Subcutaneous adipose tissue (tissue), 4 donors: ENCODE measurements around the gene POLL. TPM values are rescaled to one million over a fixed set of nuclear protein-coding genes. Genes with fewer than 3 reads are reported as not detected.

Experiments used
- total RNA-seq, 4 donors: library from RNA; depleted of rRNA; stranded (reverse); fragments of >200 nt; gene quantifications; one replicate each; pipeline ENCODE4 v1.1.0, GENCODE V29; 2016
- TF ChIP-seq, protein P1 (sequence below): fragments of 450-650 bp; IDR thresholded peaks from one replicate; pipeline ENCODE4 v1.5.1; 2016; ENCODE audit warnings: low read depth, mild to moderate bottlenecking, control low read depth, antibody characterized with exemption, moderate library complexity

The POLL gene
- total RNA-seq, 4 donors from 2014 or later: 11.9 to 30.7 (median 21.4) TPM

DNA sequence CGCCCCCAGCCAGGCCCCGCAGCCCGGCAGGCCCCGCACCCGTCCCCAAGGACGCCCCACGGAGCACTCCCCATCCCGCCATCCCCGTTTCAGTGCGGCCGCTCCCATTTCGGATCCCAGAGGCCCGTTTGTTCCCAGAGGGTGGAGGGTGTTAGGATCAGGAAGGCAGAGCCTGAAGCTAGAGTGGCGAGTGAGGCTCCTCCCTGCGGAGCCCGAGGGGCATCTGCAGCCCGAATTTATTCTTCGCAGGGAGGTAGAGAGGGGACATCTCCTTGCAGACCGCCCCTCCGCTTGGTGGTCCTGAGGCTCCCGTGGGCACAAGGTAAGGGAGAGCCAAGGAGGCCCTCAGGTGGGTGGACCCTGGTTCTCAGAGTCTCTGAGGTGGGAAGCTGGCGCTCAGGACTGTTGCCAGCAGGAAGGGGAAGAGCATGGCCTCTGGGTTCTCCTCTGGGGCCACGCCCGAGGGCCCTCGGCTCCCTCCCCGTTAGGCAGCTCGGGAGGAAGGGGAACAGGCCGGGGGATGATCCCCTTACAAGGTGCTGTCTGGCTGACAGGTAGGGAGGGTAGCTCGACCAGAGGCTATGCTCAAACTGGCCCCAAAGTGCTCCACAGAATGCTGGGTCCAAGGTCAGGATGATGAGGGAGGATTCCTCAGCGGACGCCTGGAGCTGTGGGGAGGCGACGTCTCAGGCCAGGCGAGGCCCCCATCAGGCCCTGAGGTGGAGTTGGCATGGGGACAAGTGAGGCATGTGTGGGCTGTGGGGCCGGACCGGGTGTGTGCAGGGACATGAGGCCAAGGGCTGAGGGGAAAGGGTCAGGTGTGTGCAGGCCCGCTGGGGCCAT, 17.4 kb downstream of the POLL start:
- TF ChIP-seq, protein P1, sequence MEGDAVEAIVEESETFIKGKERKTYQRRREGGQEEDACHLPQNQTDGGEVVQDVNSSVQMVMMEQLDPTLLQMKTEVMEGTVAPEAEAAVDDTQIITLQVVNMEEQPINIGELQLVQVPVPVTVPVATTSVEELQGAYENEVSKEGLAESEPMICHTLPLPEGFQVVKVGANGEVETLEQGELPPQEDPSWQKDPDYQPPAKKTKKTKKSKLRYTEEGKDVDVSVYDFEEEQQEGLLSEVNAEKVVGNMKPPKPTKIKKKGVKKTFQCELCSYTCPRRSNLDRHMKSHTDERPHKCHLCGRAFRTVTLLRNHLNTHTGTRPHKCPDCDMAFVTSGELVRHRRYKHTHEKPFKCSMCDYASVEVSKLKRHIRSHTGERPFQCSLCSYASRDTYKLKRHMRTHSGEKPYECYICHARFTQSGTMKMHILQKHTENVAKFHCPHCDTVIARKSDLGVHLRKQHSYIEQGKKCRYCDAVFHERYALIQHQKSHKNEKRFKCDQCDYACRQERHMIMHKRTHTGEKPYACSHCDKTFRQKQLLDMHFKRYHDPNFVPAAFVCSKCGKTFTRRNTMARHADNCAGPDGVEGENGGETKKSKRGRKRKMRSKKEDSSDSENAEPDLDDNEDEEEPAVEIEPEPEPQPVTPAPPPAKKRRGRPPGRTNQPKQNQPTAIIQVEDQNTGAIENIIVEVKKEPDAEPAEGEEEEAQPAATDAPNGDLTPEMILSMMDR: no peak

GRCh38 chr10:101569622-101570427, 18.2 kb downstream of the POLL start:
- TF ChIP-seq, protein P1: no peak

DNA sequence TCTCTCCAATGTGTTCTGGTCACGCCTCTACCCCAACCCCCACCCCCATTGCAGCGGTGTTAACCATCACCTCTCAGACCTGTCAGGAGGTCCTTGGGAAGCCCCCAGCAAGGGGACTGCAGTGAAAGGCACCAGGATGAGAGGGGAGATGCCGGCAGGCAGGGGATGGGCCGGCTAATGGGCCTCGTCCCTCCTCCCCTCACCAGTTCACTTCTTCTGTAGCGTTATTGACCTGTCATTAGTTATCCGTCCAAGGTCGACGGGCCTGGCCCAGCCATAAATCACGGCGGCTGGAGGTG, 18.8 kb downstream of the POLL start:
- TF ChIP-seq, protein P1: no peak

DNA sequence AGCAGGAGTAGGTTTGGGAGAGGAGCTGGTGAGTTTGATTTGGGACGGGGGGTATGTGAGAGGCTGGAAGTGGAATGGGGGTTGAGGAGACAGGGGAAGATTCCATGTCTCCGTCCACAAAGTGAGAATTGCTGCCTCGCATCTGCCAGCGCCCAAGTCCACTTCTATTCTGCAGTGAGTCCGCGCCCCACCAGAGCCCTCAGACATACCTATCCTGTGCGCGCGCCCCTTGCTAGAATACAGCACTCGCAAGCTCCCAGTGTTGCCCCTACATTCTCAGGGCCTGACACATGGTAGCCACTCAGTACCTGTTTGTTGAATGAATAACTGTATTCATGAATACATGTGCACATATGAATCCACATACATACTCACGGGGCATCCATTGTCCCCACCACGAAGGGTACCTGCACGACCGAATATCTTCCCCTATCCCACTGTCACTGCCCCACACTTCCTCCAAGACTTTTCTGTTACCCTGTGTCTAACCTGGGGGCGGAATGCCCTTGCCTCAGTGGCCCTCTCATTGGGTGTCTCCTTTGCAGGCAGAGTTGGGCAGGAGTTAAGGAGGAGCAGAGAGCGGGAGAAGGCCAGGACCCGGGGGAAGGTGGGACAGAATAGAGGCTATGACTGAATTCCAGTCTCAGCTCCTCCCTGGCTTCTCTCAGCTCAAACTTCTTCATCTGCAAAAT, 19.9 kb downstream of the POLL start:
- TF ChIP-seq, protein P1: no peak

DNA sequence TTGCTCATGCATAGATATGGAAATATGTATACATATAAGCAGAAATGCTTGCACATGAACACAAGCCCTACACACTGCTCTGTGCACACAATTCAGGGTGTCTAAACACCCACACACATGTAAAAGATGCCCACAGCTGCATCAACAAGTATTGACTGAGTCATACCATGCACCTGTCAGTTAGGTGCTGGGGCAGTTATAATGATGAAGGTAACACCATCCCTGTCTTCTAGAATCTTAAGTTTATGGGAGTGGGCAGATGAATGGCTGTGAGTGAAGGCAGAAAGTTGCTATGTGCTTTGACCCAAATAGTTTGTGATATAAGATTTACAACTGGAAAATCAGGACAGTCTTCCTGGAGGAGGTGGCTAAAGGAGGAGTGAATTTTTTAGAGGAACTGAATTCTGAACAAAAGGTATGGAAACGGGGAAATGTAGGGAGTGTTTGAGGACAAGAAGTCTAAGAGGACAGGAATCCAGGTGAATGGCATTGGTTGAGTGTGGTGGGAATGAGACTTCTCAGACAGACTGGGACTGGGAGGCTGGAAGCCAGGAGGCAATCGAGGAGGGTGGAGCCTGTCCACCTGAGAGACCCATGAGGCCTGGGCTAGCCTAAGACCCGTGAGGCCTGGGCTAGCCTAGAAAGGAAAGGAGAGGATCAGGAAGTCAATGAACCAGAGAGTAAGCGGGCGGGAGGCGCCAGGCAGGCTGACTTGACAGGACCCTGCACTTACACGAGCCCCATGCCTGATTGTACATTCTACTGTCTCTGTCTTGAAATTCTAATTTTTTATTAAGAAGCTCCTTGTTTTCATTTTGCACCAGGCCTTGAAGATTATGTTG, 20.7 kb downstream of the POLL start:
- TF ChIP-seq, protein P1: no peak

DNA sequence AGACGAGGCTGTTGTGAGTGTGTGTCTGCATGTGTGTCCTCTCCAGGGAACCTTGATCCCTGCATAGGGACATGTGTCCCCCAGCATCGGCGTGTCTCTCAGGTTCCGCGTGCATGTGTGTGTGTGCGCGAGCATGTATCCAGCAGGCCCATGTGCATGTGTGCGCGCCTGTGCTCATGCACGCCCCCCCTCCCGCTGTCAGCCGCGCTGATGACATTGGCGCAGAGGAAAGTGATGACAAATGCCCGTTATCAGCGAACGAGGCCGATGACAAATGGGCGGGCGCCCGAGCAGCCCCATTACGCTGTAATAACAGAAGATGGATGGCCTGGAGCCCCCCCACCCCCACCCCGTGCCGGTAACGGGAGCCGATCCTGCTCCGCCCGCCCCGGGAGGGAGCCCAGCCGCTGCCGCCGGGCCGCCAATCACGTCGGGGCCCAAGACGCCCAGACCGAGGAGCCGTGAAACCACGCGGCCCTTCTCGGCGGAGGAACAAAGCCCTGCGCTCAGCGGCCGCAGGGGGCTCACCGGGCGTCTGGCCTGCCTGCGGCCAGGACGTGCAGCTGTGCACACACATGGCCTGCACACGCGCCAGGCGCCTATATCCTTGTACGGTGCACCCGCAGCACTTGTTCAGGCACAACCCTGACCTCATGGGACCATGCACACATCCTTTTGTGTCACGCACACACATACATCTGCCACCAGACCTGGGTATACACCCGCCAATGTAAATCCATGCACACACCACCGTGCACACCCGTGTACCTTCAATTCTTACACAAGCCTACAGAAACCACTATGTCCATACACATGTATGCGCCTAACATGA, 21.5 kb downstream of the POLL start:
- TF ChIP-seq, protein P1: no peak
